Stimulated activated CD4-positive, alpha-beta T cell treated with anti-CD3 and anti-CD28 coated beads, Interleukin-1b, Interleukin-23, amount 100 ng/mL, for 1 hour (primary cell): ENCODE results near the gene RASSF4.

Source experiments
- DNase-seq, 2 donors: peaks; one replicate each; pipeline ENCODE4 v3.0.0-alpha.2; 2020; ENCODE audit warnings: low read depth in 2 of 2

RASSF4 gene

DNA sequence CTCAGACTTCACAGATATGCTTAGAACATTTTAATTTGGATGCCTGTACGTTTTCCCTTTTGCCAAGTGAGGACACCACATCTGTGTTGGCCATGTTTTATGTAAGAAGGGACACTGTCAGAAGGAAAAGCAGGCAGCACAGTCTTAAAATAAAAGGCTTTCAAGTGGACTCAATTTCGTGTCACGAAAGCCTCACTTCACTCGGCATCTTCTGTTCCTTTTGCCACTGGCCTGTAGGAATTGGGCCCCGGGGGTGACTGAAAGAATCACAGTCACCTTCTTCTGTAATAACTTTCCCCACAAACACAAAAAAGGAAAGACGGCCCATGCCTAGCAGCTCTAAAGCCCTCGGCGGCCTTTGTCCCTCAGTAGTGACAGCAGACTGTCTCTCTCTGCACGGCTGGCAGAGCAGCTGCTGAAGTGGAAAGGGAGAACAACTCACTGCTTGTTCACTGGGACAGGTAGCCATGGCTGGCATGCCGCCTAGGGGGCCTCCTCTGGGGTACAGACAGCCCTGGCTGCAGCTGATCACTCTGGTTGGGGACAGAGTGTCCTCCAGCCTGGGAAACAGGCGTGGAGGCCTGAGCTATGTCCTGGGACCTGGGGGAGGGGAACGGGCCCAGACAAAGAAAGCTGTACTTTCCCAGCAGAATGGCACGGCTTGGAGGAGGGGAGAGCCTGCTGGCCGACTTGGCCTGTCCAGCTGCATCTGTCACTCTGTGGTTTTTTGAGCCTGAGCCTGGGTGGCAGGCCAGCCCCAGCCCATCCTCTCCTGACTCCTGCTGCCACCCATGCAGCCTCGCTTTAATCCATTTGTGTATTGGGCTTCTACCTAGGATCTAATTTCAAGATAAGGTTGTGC lies 4.4 kb downstream of the RASSF4 start:
- no peak for DNase-seq

DNA sequence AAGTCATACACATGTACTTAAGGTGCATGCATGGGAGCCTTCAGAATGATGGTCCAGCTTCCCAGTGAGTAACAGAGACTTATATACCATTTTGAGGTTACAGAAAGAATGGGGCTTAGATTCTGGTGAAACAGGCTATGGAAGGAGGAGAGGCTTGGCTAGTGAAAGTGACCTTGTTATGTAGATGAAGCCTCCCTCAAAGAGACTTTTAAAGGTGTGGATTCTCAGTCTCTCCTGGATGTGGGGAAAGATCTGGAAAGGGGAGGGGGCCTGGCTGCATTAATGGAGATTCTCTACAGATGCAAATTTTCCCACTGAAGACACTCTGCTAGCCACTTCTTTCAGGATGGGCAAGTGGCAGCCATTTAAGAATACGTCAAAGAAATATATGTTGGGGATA lies 5.5 kb downstream of the RASSF4 start:
- DNase-seq = no peak

DNA sequence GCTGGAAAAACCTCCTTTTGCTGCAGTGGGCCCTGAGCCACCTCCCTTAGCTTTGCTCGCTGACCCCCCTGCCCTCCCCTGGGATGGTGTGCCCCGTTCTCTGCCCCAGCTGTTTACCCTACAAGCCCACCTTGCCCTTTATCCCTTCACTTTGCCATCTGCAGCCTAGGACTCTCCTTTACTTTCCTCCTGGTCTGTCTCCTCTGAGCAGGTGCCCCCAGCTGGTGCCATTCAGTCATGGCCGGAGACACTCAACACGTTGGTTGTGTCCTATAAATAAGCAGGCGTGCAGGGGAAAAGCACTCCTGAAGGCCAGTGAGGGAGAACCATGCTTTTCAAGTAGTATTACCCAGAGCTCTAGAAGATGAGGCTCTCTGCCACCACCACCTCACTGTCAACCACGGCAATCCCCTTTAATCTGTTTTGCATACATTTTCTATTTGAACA lies 6.1 kb downstream of the RASSF4 start:
- DNase-seq = no peak

DNA sequence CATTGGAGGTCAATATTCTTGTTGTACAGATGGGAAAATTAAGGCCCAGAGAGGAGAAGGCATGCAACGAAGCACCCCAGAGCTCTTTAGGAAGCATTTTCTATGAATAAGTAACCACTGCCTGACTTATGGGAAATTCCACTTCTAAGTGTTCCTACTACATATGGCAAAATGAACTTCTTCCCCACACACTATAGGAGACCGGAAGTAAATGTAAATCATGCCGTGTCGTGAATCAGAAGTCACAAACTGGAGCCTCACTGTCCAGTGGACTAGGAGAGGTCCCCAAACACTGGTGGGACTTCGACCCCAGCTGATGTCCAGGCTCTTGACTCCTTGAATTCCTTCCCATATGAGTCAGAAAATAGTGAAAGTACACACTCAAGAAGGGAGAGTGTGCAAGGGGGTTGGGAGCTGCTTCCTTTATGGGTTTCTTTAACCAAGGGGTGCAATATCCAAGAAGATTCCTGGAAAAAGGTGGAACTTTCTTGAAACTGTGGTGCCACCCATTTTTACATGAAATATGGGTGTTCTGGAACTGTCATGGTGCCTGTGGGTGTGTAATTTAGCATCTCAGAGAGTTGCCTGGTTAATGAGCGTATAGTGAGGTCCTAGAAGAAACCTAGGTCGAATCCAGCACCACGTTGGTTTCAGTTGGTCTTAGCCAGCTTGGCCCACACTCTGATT lies 6.7 kb downstream of the RASSF4 start:
- no peak for DNase-seq

DNA sequence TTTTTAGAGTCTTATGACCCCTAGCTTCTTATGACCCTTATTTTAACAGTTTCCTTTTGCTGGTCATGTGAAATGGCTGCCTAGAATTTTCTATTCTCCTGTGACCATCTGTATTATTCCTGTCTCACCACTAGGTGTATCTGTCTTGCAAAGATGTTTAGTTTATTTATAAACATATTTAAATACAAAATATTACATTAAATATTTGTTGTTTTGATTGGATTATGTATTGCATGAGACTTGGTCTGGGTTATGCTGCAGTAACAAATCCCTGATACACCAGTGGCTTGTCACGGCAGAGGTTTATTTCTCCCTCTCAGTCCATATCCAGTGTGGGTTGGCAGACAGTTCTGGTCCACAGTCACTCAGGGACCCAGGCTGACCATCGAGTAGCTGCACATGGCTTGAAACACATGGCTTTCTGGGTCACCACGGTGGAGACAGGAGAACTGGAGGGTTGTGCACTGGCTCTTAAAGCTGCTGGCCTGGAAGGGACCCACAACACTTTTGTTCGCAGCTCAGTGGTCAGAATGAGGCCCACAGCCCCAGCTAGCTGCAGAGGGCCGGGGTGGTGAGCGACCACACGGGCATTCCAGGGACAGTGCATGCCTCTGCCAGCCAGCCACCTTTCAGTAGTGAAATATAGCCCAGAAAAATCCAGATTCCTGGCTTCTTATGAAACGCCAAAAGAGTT lies 7.4 kb downstream of the RASSF4 start:
- DNase-seq = no peak

DNA sequence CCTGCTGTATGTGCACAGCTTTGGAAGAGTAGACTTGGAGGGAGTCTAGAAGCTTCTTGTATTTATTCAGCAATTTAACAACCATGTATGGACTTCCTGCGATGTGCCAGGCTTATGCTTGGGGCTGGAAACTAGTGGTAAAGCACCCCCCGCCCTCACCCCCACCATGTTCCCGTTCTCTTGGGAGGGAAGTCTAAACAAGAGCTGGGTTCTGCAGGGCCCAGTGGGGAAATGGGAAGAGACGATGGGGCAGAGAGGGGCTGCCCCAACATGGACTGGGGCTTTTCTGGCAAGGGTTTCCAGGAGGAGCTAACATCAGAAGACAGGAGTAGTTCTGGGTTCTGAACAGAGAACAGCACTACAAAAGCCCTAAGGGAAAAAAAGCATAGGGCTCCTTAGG lies 8.0 kb downstream of the RASSF4 start:
- DNase-seq = no peak

DNA sequence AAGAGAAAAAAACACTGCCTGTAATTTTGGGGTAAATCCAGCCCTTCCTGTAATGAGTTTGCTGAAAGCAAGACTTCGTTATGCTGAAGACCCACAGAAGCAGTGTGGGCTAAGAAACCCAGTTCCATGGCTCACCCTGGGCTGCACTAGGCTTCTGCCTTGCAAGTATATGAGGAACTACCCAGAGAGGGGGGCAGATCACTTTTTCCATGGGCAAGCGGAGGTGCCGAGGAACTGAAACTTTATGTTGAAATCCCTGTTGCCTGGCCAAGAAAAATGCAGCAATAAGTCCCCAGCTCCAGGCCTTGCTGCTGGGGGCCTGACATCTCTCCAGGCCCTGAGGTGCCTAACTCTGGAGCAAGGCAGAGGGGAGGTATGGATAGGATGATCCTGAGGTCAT lies 8.5 kb downstream of the RASSF4 start:
- no peak for DNase-seq

DNA sequence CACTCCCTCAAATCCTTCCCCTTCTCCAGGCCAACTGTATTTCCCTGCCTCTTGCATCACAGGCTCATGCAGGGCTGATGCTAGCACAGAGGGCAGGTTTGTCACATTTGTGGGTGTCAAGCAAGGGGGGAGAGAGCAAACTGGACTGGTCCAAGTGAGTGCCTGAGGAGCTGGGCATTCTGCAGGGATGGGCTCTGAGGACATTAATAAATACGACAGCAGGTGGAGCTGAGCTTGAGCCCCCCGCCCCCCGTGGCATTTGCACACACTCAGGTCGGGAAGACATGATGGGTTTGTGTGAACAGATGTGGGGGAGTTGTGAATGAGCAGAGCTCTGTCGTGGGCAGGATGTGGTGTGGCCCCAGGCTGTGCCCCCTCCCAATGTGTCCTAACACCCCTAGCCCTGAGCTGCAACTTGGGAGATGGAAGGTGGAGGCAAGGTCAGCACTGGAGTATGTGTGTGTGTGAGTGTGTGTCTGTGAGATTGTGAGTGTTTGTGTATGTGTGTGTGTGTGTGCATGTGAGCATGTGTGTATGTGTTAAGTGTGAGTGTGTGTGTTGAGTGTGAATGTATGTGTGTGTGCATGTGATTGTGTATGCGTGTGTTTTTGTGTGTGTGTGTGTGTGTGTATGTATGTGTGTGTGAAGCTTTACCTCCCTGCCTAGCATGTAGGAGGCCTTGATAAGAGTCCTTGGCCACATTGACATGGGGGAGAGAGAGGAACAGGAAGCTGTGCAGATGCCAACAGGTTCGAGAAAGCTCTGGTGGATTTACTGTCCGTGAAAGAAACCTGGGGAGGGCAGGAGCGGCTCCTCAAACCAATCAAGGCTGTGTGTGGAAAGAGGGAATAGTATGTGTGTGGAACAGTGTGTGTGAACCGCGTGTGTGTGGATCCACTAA lies 9.1 kb downstream of the RASSF4 start:
- DNase-seq = no peak

DNA sequence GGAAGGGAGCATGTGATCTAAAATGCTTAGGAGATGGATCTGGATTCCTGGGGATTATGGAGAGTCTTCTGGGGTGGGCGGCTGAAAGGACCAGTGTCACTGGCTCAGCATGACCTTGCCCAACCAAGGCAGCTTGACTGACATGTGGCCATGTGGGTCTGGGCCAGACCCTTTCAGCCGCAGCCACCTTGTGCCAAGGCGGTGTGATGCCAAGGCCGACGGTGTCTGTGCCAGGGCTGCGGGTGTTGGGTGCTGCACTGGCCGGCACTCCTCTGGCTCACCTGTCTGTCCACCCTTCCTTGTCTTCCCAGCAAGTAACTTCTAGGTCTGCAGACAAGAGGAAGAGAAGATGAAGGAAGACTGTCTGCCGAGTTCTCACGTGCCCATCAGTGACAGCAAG lies 10.3 kb downstream of the RASSF4 start:
- DNase-seq = no peak

DNA sequence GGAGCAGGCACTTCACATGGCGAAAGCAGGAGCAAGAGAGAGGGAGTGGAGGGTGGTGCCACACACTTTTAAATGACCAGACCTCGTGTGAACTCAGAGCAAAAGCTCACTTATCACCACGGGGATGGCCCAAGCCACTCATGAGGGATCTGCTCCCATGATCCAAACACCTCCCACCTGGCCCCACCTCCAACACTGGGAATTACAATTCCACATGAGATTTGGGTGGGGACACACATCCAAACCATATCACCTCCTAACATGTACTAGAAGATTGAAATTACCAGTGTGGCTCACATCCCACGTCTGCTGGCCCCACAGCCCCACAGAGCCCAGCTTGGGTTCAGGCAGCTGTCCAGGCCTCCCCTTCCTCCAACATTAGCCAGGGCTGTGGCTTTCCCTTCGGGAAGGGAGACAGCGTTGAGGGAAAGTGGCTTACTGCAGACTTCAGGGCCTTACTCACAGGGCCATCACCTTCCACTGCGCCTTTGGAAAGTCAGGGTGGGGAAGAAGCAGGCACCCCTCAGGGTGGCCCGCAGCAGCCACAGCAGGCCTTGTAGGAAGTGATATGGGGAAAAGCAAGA lies 11.3 kb downstream of the RASSF4 start:
- DNase-seq = no peak

DNA sequence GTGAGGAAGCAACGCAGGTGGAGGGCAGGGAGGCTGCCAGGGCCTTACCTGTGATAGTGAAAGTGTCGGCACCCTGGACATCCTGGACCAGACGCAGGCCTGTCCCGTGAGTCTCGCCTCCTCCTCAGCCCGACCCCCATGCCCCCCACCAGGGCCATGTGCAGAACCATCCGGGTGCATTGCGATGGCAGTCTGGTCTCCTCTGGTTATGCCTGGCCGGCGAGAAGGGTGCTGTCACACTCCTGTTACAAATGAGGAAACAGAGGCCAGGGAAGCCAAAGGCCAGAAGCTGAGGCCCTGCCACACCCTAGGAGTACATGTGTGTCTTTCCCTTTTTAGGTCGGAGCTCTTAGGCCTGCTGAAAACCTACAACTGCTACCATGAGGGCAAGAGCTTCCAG lies 11.8 kb downstream of the RASSF4 start:
- no peak for DNase-seq

DNA sequence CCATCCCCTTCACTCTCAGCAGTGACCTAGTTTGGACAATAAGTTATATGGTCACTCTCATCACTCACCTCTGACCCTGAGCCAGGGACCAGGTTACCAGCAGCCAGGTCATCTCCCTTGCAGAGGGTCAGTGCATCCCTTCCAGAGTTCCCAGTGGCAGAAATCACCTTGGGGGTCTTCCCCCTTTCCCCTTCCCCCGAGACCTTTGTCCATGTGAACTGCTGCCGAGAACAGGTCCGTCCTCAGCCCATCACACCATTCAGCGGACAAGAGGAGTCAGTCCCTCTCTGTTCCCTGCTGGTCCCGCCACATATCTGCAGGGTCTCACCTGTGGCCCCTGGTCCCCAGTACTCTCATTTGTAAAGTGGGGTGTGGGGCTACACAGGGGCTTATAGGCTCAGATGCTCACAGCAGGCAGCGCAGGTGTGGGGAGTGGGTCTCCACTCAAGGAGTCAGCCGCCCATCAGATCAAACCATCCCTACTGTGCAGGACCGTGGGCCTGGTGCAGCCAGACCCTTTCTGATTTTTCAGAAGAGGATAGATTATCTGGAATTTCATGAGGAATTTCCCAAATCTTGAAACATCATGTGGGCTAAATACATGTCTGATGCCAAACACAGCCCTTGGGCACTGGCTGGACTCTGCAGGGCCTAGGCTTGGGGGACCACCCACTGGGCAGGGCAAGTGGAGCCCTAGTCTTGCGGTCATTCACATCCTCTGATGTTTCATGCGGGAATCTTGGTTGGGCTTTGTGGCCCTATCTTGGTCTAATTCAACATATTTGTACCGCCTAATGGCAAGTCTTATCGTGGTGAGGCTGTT lies 12.5 kb downstream of the RASSF4 start:
- no peak for DNase-seq

DNA sequence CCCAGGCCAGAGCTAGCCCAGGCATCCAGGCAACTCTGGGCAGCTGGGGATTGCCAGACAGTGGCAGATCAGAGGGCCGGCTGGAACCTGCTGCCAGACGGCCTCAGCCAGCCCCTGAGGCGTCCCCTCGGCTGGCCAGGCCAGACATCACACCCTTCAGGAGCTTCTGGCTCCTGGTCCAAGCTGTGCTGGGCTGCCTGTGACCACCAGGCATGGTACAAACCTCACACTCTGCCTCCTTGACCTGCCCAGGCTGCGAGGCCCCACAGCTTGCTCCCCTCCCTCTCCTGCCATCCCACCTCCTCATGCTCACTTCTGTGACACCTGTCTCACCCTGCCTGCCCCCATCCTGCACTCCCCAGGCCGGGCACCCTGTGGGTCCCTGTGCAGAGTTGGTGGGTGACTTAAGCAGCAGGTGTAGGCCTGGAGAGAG lies 13.3 kb downstream of the RASSF4 start:
- no peak for DNase-seq

DNA sequence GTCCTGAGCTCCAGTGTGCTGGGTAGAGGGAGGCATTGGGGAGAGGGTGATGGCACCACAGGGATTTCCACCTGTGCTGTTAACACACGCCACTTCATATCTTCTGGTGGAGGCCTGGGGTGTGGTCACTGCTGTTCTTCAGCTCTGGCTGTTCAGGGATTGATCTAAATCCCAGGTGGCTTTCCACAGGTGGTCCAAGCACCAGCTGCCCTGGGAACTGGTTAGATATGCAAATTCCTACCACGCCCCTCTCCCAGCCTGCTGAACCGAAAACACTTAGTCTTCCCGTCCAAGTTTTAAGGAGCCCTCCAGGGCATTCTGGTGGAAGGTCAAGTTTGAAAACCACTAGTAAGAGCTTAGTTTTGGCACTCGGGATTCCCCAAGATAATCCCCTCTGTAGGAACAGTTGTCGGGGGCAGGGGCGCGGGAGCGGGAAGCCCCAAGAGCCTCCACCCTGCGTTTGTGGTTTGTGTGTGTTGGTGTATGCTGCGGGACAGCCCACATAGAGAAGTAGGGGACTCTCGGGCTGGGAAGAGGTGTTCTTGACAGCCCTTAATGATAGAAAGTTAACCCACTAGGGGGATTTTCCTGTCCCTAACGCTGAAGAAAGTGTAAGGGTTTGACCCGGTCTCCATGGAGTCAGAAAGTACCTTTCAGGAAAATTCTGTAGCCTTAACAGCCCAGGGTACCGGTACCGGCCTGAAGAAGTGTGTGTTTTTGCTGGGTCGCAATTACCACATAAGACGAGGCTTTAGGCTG lies 13.9 kb downstream of the RASSF4 start:
- DNase-seq = no peak

DNA sequence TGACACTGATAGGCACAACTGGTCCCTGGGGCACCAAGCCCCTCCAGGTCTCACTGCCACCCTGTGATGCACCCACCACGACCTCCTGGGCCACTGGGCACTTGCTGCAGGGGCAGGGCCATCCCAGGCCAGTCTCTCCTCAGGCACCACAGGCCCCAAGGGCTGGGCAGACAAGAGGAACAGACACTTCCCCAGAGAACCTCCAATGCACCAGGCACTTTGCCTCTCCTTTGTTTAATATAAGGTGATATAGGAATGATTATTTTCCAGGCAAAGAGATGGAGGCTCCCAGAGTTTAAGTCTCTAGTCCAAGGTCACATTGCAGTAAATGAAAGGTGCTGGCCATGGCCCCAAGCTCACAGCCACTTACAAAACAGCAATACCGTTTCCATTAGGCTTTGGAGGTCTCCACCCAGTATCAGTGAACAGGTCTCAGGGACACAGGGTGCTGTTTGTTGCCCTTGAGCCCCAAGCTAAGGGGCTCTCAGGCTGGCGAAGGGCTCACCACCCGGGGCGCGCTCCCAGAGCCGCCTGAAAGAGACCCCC lies 14.6 kb downstream of the RASSF4 start:
- DNase-seq = no peak

DNA sequence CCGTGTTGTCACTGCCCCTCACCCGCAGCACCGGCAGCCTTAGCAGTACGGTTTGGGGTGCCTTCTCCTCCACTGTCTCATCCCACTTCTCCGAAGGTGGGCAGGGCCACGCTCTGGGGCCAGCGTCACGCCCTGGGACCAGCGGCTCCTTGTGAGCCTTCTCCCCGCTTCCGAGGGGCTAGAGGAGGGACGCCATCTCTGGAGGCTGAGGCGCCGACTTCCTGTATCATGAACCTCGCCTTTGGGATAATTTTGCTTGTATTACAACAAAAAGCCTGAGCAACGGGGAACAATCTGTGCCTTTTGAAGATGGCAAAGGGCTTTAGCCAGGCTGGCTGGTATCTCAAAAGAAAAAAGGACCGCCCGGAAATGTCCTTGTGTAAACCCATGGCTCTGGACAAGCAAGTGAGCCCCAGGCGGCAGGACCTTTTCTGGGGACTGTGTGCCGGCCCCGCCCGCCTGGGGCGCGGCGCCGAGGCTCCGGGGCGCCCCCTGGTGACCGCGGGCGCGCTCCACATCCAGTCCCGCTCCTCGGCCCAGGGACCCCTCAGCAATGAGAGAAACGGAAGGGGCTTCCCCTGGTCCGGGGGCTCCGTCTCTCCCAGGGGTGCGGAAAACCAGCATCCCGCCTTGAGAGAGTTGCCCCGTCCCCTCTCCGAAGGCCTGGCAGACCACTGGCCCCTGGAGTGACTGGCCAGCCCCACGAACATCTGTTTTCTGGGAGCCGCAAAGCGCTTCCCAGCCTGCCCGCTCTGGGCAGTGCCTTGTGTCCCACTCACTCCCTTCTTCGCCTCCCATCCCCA lies 15.2 kb downstream of the RASSF4 start:
- DNase-seq = peak; percentile 17 to 46

DNA sequence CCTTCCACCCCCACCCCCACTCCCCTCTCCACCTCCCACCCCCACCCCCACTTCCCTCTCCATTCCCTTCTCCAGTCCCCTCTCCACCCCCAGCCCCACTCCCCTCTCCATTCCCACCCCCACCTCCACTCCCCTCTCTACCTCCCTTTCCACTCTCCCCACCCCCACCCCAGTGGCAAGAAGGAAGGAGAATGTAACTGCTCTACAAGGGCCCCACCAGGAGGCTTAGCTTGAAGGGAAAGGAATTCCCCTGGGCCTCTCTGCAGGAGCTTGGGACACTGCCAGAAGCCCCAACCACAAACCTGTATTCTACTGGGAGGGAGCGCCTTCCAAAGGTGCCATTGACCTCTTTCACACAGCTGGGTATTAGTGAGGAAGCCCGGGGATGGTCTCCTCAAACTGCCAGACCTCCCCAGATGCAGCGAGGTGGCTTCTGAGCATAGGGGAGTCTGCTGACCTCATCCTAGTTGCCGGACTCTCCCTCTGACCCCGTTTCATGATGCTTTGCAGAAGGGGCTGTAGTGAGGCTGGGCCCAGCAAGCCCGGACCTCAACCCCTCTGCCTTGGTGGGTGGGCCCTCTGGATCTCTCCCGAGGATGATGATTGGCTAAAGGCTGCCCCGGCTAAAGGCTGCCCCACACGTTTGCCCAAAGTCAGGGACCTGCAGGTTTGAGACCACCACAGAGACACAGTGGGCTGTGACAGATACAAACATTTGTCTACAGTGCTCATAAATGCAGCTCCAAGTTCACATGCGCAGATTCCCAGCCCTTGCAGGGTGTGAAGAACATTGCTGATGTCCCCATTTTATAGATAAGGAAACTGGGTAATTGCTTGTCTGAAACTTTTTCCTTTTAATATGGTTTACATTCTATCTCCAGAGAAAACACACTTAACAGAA lies 16.1 kb downstream of the RASSF4 start:
- DNase-seq = no peak
